Caco-2 (cell line): ENCODE results near the gene HCST. TPM values are rescaled to one million over a fixed set of nuclear protein-coding genes. Genes with fewer than 3 reads are reported as not detected.

Experiments
- BruUV-seq: library from RNA; stranded (reverse); fragments of 400-500 nt; replicated peaks from 2 replicates; lab custom pipeline; 2021; lab: Mats Ljungman, UMichigan
- CTCF ChIA-PET: fragments of 300-600 bp; sonication (Branson Sonifier 250); formaldehyde crosslinking; loops from one replicate; lab custom pipeline; 2022; ENCODE audit warnings: antibody characterized with exemption; lab: Charles Lee
- POLR2A ChIA-PET: fragments of 300-600 bp; sonication (Branson Sonifier 250); formaldehyde crosslinking; loops from one replicate; lab custom pipeline; 2022; ENCODE audit warnings: antibody characterized with exemption; lab: Charles Lee
- DNase-seq, 2 experiments: peaks; one replicate each; pipeline versions ENCODE4 v3.0.0 to v3.0.0-alpha.2; 2020 to 2022
- H3K27me3 ChIP-seq: replicated peaks from 2 replicates; pipeline ENCODE4 v1.6.0; 2011; ENCODE audit warnings: low read length; ENCODE audit not compliant: control insufficient read depth, insufficient read depth
- H3K36me3 ChIP-seq: 2 replicates; pipeline ENCODE4 v1.5.1; 2011; ENCODE audit warnings: low read length; ENCODE audit not compliant: control insufficient read depth, insufficient read depth
- H3K4me1 ChIP-seq: fragments of 250-450 bp; sonication (Bioruptor Pico); 2 replicates; pipeline ENCODE4 v1.5.1; 2020; ENCODE audit warnings: mild to moderate bottlenecking
- H3K4me3 ChIP-seq: 2 replicates; pipeline ENCODE4 v1.5.1; 2011; ENCODE audit warnings: low read depth, mild to moderate bottlenecking, control low read depth, low read length
- H3K9me3 ChIP-seq: fragments of 250-450 bp; sonication (Bioruptor Pico); 2 replicates; pipeline ENCODE4 v1.5.1; 2020; ENCODE audit warnings: mild to moderate bottlenecking, moderate library complexity
- H3K27ac Mint-ChIP-seq: one replicate; pipeline ENCODE4 v1.8.0; 2022; ENCODE audit warnings: mixed read lengths; ENCODE audit not compliant: unreplicated experiment
- H3K27me3 Mint-ChIP-seq: one replicate; pipeline ENCODE4 v1.8.0; 2022; ENCODE audit warnings: mixed read lengths; ENCODE audit not compliant: insufficient read depth, unreplicated experiment
- H3K36me3 Mint-ChIP-seq: one replicate; pipeline ENCODE4 v1.8.0; 2022; ENCODE audit warnings: mild to moderate bottlenecking, mixed read lengths; ENCODE audit not compliant: insufficient read depth, unreplicated experiment
- H3K4me1 Mint-ChIP-seq: one replicate; pipeline ENCODE4 v1.8.0; 2022; ENCODE audit warnings: low read depth, mixed read lengths; ENCODE audit not compliant: unreplicated experiment
- H3K4me3 Mint-ChIP-seq: one replicate; pipeline ENCODE4 v1.8.0; 2022; ENCODE audit warnings: mild to moderate bottlenecking, moderate library complexity, mixed read lengths; ENCODE audit not compliant: unreplicated experiment
- H3K9me3 Mint-ChIP-seq: one replicate; pipeline ENCODE4 v1.8.0; 2022; ENCODE audit warnings: mixed read lengths; ENCODE audit not compliant: unreplicated experiment
- CTCF ChIP-seq, 2 experiments: fragments of 200-600 bp in 1 of 2; IDR thresholded peaks; 1 replicate in 1 of 2; 2 replicates in 1 of 2; pipeline versions ENCODE4 v1.5.1 to v1.8.0; 2011 to 2022; ENCODE audit warnings: antibody characterized with exemption in 1 of 2, control low read depth in 1 of 2, inconsistent platforms in 1 of 2, low read depth in 1 of 2, low read length in 1 of 2, mild to moderate bottlenecking in 1 of 2, moderate library complexity in 1 of 2; ENCODE audit not compliant: insufficient read depth in 1 of 2, severe bottlenecking in 1 of 2, unreplicated experiment in 1 of 2
- intact Hi-C: fragments of 100-400 bp; cut with micrococcal nuclease; formaldehyde crosslinking; loops from one replicate; pipeline ENCODE4 v1.10.0; 2022; ENCODE audit not compliant: unreplicated experiment
- total RNA-seq: library from RNA; stranded (reverse); gene quantifications from 2 replicates; pipeline ENCODE4 v1.2.3, GENCODE V29; 2022

Gene HCST
- total RNA-seq, 1 experiment from 2014 or later: not detected

GRCh38 chr19:35935911-35936737 is 33.8 kb downstream of the HCST start, which contains the start of gene LRFN3:
LRFN3 (plus strand) TSS chr19:35936374; CDS start chr19:35939426, 3,052 bp downstream.
- Mint-ChIP-seq H3K4me1 (peaks cover 29% of the 10 kb centered on the region), H3K9me3 (no peaks in the 10 kb centered on the region), H3K36me3 (peaks cover 6% of the 10 kb centered on the region), H3K4me3 (peak within 1 kb of the TSS; percentile 85), H3K27me3 (no peaks in the 10 kb centered on the region), H3K27ac (peak within 1 kb of the TSS; percentile 12)
- Histone ChIP-seq H3K4me3 (peak within 1 kb of the TSS; percentile 75), H3K4me1 (peaks cover 18% of the 10 kb centered on the region), H3K27me3 (no peaks in the 10 kb centered on the region), H3K36me3 (no peaks in the 10 kb centered on the region), H3K9me3 (no peaks in the 10 kb centered on the region)
- intact Hi-C loops: no loop called here
- no TSS peak for BruUV-seq
- no peak for TF ChIP-seq CTCF (IDR thresholded peaks at IDR 0.05; ENCODE audit: insufficient read depth in 1 of 2, low read depth in 1 of 2, low read length in 1 of 2, severe bottlenecking in 1 of 2, unreplicated experiment in 1 of 2)
- CTCF ChIA-PET: no interaction called here
- DNase-seq: peak; percentile 76 to 77
- POLR2A ChIA-PET: no interaction called here

- Histone ChIP-seq H3K4me1 (peaks cover 18% of the 10 kb centered on the region), H3K4me3 (peak overlapping the region; percentile 75), H3K36me3 (no peaks in the 10 kb centered on the region), H3K9me3 (no peaks in the 10 kb centered on the region), H3K27me3 (no peaks in the 10 kb centered on the region)
- ChIA-PET CTCF (no interaction called here), POLR2A (no interaction called here)
- TF ChIP-seq CTCF (IDR thresholded peaks at IDR 0.05; ENCODE audit: insufficient read depth in 1 of 2, low read depth in 1 of 2, low read length in 1 of 2, severe bottlenecking in 1 of 2, unreplicated experiment in 1 of 2): no peak
- no peak for DNase-seq
- Mint-ChIP-seq H3K36me3 (peaks cover under 1% of the 10 kb centered on the region), H3K27ac (no peak overlapping the region), H3K9me3 (no peaks in the 10 kb centered on the region), H3K4me3 (peak overlapping the region; percentile 68), H3K27me3 (no peaks in the 10 kb centered on the region), H3K4me1 (peaks cover 29% of the 10 kb centered on the region)
- intact Hi-C loops: no loop called here
- BruUV-seq: TSS peak; percentile 58
Measured at GRCh38 chr19:35936738-35937268, 34.5 kb downstream of the HCST start.

- no peaks in the 10 kb centered on the region for H3K9me3 Mint-ChIP-seq
- ChIA-PET CTCF (no interaction called here), POLR2A (no interaction called here)
- H3K27ac Mint-ChIP-seq: no peak overlapping the region
- intact Hi-C loops: no loop called here
- Histone ChIP-seq H3K36me3 (no peaks in the 10 kb centered on the region), H3K27me3 (no peaks in the 10 kb centered on the region), H3K4me1 (peaks cover 18% of the 10 kb centered on the region), H3K4me3 (0 out of 2 replicates have a peak overlapping the region, but pooled peaks have one; percentile 4), H3K9me3 (no peaks in the 10 kb centered on the region)
- DNase-seq: no peak
- H3K4me3 Mint-ChIP-seq: peak overlapping the region; percentile 68
- TF ChIP-seq CTCF (IDR thresholded peaks at IDR 0.05; ENCODE audit: insufficient read depth in 1 of 2, low read depth in 1 of 2, low read length in 1 of 2, severe bottlenecking in 1 of 2, unreplicated experiment in 1 of 2): no peak
- BruUV-seq: no TSS peak
- peaks cover 29% of the 10 kb centered on the region for H3K4me1 Mint-ChIP-seq
- no peaks in the 10 kb centered on the region for H3K27me3 Mint-ChIP-seq
- H3K36me3 Mint-ChIP-seq: no peaks in the 10 kb centered on the region
Measured at GRCh38 chr19:35937345-35938281, 35.3 kb downstream of the HCST start.
